Midbrain (tissue), 1 donor: Measurements from ENCODE around the gene GNAT1.

Source experiments
- DNase-seq: peaks from one replicate; lab custom pipeline; 2025; lab: John Stamatoyannopoulos, UW

Gene GNAT1

GRCh38 chr3:50181985-50182384 is 9.4 kb upstream of the GNAT1 start:
- no peak for DNase-seq

GRCh38 chr3:50182533-50183099 is 8.8 kb upstream of the GNAT1 start:
- no peak for DNase-seq

GRCh38 chr3:50183755-50184154 is 7.7 kb upstream of the GNAT1 start:
- no peak for DNase-seq

- DNase-seq = no peak
Observed at GRCh38 chr3:50184242-50184978, 7.0 kb upstream of the GNAT1 start.

GRCh38 chr3:50185230-50185629 is 6.2 kb upstream of the GNAT1 start:
- no peak for DNase-seq

- DNase-seq = no peak
Observed at GRCh38 chr3:50186096-50186495, 5.3 kb upstream of the GNAT1 start.

- DNase-seq = no peak
Observed at GRCh38 chr3:50187750-50188149, 3.7 kb upstream of the GNAT1 start.

GRCh38 chr3:50189274-50189673 is 2.1 kb upstream of the GNAT1 start:
- DNase-seq = peak; percentile 44

GRCh38 chr3:50189989-50190388 is 1.4 kb upstream of the GNAT1 start:
- DNase-seq = no peak

GRCh38 chr3:50192124-50192523 is 714 bp downstream of the GNAT1 start:
- DNase-seq = no peak

GRCh38 chr3:50192689-50193141 is 1.3 kb downstream of the GNAT1 start:
- peak; percentile 61 for DNase-seq

GRCh38 chr3:50193286-50193685 is 1.9 kb downstream of the GNAT1 start:
- DNase-seq = no peak

- DNase-seq = no peak
Observed at GRCh38 chr3:50193746-50194127, 2.3 kb downstream of the GNAT1 start.

GRCh38 chr3:50194128-50194902 is 2.9 kb downstream of the GNAT1 start:
- DNase-seq = peak; percentile 71

- no peak for DNase-seq
Observed at GRCh38 chr3:50194903-50195500, 3.6 kb downstream of the GNAT1 start.

- no peak for DNase-seq
Observed at GRCh38 chr3:50195501-50196252, 4.3 kb downstream of the GNAT1 start.

- no peak for DNase-seq
Observed at GRCh38 chr3:50196253-50196801, 4.9 kb downstream of the GNAT1 start.

- DNase-seq = no peak
Observed at GRCh38 chr3:50201573-50202315, 10.3 kb downstream of the GNAT1 start.

- no peak for DNase-seq
Observed at GRCh38 chr3:50202353-50203112, 11.1 kb downstream of the GNAT1 start.
